ENCODE measurements around the gene SLC6A8.
A peak's percentile ranks its signal among the peaks of the same experiment; 100 is the strongest.

SLC6A8 gene

GRCh38 chrX:153687121-153688039 lies at the start of gene SLC6A8:
Gene SLC6A8 (plus strand): TSS chrX:153687926. CDS start chrX:153688575, 649 bp downstream.
- peak; percentile 82 for DNase-seq

GRCh38 chrX:153638041-153638371 lies 49.7 kb upstream of the SLC6A8 start:
- DNase-seq: no peak

GRCh38 chrX:153638436-153639176 lies 49.1 kb upstream of the SLC6A8 start:
- no peak for DNase-seq

- DNase-seq: no peak
Measured at GRCh38 chrX:153639177-153640044, 48.3 kb upstream of the SLC6A8 start.

GRCh38 chrX:153640045-153640686 lies 47.6 kb upstream of the SLC6A8 start:
- no peak for DNase-seq

GRCh38 chrX:153640736-153641575 lies 46.8 kb upstream of the SLC6A8 start:
- no peak for DNase-seq

- DNase-seq: no peak
Measured at GRCh38 chrX:153641627-153642026, 46.1 kb upstream of the SLC6A8 start.

GRCh38 chrX:153642051-153642654 lies 45.6 kb upstream of the SLC6A8 start:
- DNase-seq: no peak

- DNase-seq: no peak
Measured at GRCh38 chrX:153642655-153643430, 44.9 kb upstream of the SLC6A8 start.

GRCh38 chrX:153643431-153644351 lies 44.0 kb upstream of the SLC6A8 start:
- no peak for DNase-seq

- DNase-seq: no peak
Measured at GRCh38 chrX:153644356-153645125, 43.2 kb upstream of the SLC6A8 start.

- no peak for DNase-seq
Measured at GRCh38 chrX:153645151-153645550, 42.6 kb upstream of the SLC6A8 start.

GRCh38 chrX:153645921-153646488 lies 41.7 kb upstream of the SLC6A8 start:
- DNase-seq: no peak

- no peak for DNase-seq
Measured at GRCh38 chrX:153646620-153647373, 40.9 kb upstream of the SLC6A8 start, which contains the start of gene DUSP9. Gene DUSP9 (plus strand): TSS chrX:153647203. CDS start chrX:153647954, 751 bp downstream.

- no peak for DNase-seq
Measured at GRCh38 chrX:153647461-153648357, 40.0 kb upstream of the SLC6A8 start.

Measured in left hindlimb (tissue), 1 donor.